ENCODE measurements around the gene ADAM23. TPM values are rescaled to one million over a fixed set of nuclear protein-coding genes. Genes with fewer than 3 reads are reported as not detected.

ADAM23 gene
- total RNA-seq, 1 donor from 2014 or later, result 3.7 TPM

DNA sequence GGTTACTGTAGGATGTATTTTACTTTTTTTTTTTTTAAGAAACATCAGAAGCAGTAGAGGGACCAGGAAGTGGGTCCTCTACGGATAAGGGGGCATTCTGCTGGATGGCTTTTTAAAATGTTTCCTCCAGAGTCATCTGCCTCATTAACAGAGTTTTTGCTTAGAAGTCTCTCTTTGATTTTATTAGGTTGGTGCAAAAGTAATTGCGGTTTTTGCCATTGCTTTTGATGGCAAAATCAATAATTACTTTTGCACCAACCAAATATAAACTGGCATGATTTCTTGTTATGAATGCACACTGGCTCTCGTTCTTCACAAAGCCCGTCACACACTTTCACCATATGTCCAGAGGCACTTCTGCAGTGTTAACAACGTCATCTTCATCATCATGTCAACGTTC, 130.5 kb downstream of the ADAM23 start:
- no peaks in the 10 kb centered on the region for H3K27me3 ChIP-seq (ENCODE audit: control insufficient read depth in 3 of 3, insufficient read depth in 3 of 3, low read length in 3 of 3)

DNA sequence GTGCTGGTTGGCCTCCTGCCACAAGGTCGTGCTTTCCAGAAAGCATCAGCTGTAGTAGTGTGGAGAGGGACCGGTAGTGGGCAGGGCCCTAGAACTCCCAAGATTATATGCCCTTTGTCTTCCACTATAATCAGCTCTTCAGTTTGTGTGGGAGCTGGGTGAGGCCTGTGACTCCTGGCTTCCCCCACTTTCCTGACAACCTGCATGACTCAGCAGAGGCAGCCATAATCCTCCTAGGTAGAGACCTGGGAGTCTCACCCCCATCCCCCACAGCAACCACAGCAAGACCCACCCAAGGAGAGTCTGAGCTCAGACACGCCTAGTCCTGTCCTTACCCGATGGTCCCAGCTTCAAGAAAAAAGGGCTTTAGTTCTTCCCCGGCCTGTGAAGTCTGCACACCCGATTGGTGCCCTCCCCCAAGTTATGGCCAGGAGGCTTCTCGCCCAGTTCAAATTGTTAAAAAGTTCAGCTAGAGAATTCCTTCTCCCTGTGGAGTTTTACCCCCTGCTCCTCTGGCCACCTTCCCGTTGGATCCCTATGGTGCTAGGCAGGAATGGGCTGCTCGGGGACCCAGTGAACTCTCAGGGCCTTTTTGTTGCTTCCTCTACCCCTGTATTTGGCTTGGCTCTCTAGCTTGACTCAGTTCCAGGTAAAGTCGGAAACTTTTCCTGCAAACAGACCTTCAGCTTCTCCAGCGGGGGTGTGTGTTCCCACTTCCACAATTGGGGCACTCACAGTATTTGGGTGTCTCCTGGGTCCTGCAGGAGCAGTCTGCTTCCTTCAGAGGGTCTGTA, 141.2 kb downstream of the ADAM23 start:
- H3K36me3 ChIP-seq (ENCODE audit: control insufficient read depth in 3 of 3, insufficient read depth in 3 of 3, low read length in 3 of 3), result peaks cover 0 to under 1% (median 0%) of the 10 kb centered on the region in 3 donors
- H3K27me3 ChIP-seq (ENCODE audit: control insufficient read depth in 3 of 3, insufficient read depth in 3 of 3, low read length in 3 of 3), result no peaks in the 10 kb centered on the region
- no peak overlapping the region for H3K9ac ChIP-seq (ENCODE audit: low read depth in 1 of 3, low read length in 3 of 3)
- no peaks in the 10 kb centered on the region for H3K4me1 ChIP-seq (ENCODE audit: control insufficient read depth in 3 of 3, insufficient read depth in 3 of 3, low read length in 3 of 3)
- no peaks in the 10 kb centered on the region for H3K9me3 ChIP-seq (ENCODE audit: control insufficient read depth in 3 of 3, low read length in 3 of 3)
- no peak overlapping the region for H3K27ac ChIP-seq (ENCODE audit: low read depth, low read length)
- H3K4me3 ChIP-seq (ENCODE audit: low read length in 3 of 3), result no peak overlapping the region

More for the DNA sequence above, 130.5 kb downstream of the ADAM23 start:
- Histone ChIP-seq H3K9me3 (ENCODE audit: control insufficient read depth in 3 of 3, low read length in 3 of 3) (no peaks in the 10 kb centered on the region), H3K4me1 (ENCODE audit: control insufficient read depth in 3 of 3, insufficient read depth in 3 of 3, low read length in 3 of 3) (no peaks in the 10 kb centered on the region), H3K27ac (ENCODE audit: low read depth, low read length) (no peak overlapping the region), H3K36me3 (ENCODE audit: control insufficient read depth in 3 of 3, insufficient read depth in 3 of 3, low read length in 3 of 3) (peaks cover 0 to 3% (median 0%) of the 10 kb centered on the region in 3 donors), H3K4me3 (ENCODE audit: low read length in 3 of 3) (no peak overlapping the region), H3K9ac (ENCODE audit: low read depth in 1 of 3, low read length in 3 of 3) (no peak overlapping the region)

DNA sequence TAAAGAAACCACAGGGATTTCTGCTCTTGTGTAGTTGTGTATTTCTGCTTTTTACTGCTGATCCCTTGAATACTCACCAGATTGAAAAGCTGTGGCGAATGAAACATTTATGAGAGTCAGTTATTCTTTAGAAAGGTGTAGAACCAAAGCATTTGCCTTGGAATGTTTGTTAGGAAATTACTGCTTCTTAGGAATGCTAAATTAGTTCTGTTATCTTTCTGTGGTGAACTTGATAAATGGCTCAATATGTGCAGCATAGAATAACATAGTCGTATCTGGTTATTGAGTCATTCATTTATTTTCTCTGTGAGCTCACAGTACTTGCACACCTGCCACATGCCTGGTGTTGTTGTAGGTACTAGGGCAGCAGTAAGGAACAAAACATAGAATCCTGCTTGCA, 142.0 kb downstream of the ADAM23 start:
- no peak overlapping the region for H3K9ac ChIP-seq (ENCODE audit: low read depth in 1 of 3, low read length in 3 of 3)
- H3K36me3 ChIP-seq (ENCODE audit: control insufficient read depth in 3 of 3, insufficient read depth in 3 of 3, low read length in 3 of 3), result peaks cover 0 to 1% (median 0%) of the 10 kb centered on the region in 3 donors
- H3K4me3 ChIP-seq (ENCODE audit: low read length in 3 of 3), result no peak overlapping the region
- H3K27ac ChIP-seq (ENCODE audit: low read depth, low read length), result no peak overlapping the region
- H3K27me3 ChIP-seq (ENCODE audit: control insufficient read depth in 3 of 3, insufficient read depth in 3 of 3, low read length in 3 of 3), result no peaks in the 10 kb centered on the region
- H3K4me1 ChIP-seq (ENCODE audit: control insufficient read depth in 3 of 3, insufficient read depth in 3 of 3, low read length in 3 of 3), result no peaks in the 10 kb centered on the region
- H3K9me3 ChIP-seq (ENCODE audit: control insufficient read depth in 3 of 3, low read length in 3 of 3), result no peaks in the 10 kb centered on the region

DNA sequence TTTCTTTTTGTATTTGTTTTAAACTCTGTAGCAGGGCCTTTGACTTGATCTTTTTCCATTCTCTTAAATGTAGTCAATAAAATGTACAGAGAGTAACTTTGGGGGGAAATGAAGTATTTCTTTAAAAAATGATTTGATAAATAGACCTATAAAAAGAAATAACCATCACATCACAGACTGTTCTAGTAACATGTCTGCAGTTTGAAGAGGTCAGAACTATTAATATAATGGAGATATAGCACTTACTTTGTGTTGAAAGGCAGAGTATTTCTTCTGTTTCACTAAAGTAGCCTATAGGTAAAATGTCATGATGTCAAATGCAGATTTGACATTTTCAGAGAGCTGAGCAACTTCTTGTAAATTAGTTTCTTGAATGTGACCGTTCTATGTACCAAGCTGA, 143.3 kb downstream of the ADAM23 start:
- H3K4me1 ChIP-seq (ENCODE audit: control insufficient read depth in 3 of 3, insufficient read depth in 3 of 3, low read length in 3 of 3), result no peaks in the 10 kb centered on the region
- H3K27me3 ChIP-seq (ENCODE audit: control insufficient read depth in 3 of 3, insufficient read depth in 3 of 3, low read length in 3 of 3), result no peaks in the 10 kb centered on the region
- no peaks in the 10 kb centered on the region for H3K9me3 ChIP-seq (ENCODE audit: control insufficient read depth in 3 of 3, low read length in 3 of 3)
- H3K36me3 ChIP-seq (ENCODE audit: control insufficient read depth in 3 of 3, insufficient read depth in 3 of 3, low read length in 3 of 3), result peaks cover 0 to 1% (median 0%) of the 10 kb centered on the region in 3 donors
- no peak overlapping the region for H3K9ac ChIP-seq (ENCODE audit: low read depth in 1 of 3, low read length in 3 of 3)
- no peak overlapping the region for H3K4me3 ChIP-seq (ENCODE audit: low read length in 3 of 3)
- H3K27ac ChIP-seq (ENCODE audit: low read depth, low read length), result no peak overlapping the region

DNA sequence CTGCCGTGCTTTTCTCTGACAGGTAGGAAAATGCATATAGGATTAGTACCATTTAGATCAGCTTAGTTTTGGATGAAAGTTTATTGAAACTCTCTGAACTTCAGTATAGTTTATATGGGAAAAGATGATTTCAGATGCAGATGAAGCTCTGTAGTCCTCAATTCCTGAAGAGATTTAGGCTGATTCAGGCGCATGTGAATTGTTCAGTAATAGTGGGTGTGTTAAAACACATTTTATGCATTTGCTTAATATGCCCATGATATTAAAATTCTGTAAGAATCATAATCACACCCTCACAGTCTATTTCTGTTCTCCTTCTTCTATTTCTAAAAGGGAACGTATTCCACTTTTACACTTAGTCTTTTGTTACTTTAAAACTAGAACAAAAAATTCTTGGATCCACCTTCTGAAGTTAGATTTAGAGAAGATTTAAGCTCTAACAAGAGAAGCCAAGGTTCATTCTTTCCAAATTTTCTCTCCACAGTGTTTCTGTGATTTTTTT, 154.4 kb downstream of the ADAM23 start:
- H3K9me3 ChIP-seq (ENCODE audit: control insufficient read depth in 3 of 3, low read length in 3 of 3), result no peaks in the 10 kb centered on the region
- H3K27me3 ChIP-seq (ENCODE audit: control insufficient read depth in 3 of 3, insufficient read depth in 3 of 3, low read length in 3 of 3), result no peaks in the 10 kb centered on the region
- no peak overlapping the region for H3K4me3 ChIP-seq (ENCODE audit: low read length in 3 of 3)
- no peaks in the 10 kb centered on the region for H3K4me1 ChIP-seq (ENCODE audit: control insufficient read depth in 3 of 3, insufficient read depth in 3 of 3, low read length in 3 of 3)
- peaks cover 0 to 6% (median 2%) of the 10 kb centered on the region in 3 donors for H3K36me3 ChIP-seq (ENCODE audit: control insufficient read depth in 3 of 3, insufficient read depth in 3 of 3, low read length in 3 of 3)
- no peak overlapping the region for H3K27ac ChIP-seq (ENCODE audit: low read depth, low read length)
- no peak overlapping the region for H3K9ac ChIP-seq (ENCODE audit: low read depth in 1 of 3, low read length in 3 of 3)

DNA sequence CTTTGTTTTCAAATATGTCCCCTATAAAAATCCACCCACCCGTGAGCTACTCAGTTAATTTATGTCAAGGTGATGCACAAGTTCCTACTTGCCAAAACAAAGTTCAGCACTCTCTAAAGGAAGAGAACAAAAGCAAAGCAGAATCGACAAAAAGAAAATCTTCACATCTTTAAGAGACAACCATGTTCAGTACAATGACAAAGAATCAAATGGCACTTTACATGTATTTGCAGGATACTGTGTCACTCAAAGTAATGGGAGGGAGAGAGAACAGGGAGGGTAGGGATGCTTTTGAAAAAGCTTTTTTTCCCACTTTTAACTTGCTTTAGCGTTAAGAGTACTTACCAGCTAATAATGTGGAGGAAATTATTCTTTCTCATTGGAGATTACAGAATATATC, 159.9 kb downstream of the ADAM23 start:
- no peak overlapping the region for H3K9ac ChIP-seq (ENCODE audit: low read depth in 1 of 3, low read length in 3 of 3)

DNA sequence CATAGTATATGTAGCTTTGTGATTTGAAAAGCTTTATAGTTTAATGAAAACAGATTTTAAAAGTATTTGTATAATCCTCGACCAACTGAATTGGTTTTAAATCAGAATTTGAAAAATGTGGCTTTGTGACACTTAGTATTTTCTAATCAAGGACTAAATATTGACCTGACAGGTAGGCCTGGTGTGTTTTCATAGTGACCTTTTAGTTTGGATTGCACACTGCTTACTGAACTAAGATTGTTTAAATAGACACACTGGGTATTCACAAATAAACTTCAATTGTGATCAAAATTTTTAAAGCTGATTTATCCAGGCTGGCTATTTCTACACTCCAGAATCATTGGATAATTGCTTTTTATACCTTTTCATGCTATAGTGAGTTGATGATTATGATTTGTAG, 167.1 kb downstream of the ADAM23 start:
- Histone ChIP-seq H3K4me3 (ENCODE audit: low read length in 3 of 3) (no peak overlapping the region), H3K27ac (ENCODE audit: low read depth, low read length) (no peak overlapping the region), H3K9ac (ENCODE audit: low read depth in 1 of 3, low read length in 3 of 3) (no peak overlapping the region), H3K27me3 (ENCODE audit: control insufficient read depth in 3 of 3, insufficient read depth in 3 of 3, low read length in 3 of 3) (no peaks in the 10 kb centered on the region), H3K9me3 (ENCODE audit: control insufficient read depth in 3 of 3, low read length in 3 of 3) (no peaks in the 10 kb centered on the region), H3K4me1 (ENCODE audit: control insufficient read depth in 3 of 3, insufficient read depth in 3 of 3, low read length in 3 of 3) (no peaks in the 10 kb centered on the region), H3K36me3 (ENCODE audit: control insufficient read depth in 3 of 3, insufficient read depth in 3 of 3, low read length in 3 of 3) (no peaks in the 10 kb centered on the region)

More for the DNA sequence above, 159.9 kb downstream of the ADAM23 start:
- Histone ChIP-seq H3K9me3 (ENCODE audit: control insufficient read depth in 3 of 3, low read length in 3 of 3) (no peaks in the 10 kb centered on the region), H3K4me3 (ENCODE audit: low read length in 3 of 3) (no peak overlapping the region), H3K4me1 (ENCODE audit: control insufficient read depth in 3 of 3, insufficient read depth in 3 of 3, low read length in 3 of 3) (no peaks in the 10 kb centered on the region), H3K36me3 (ENCODE audit: control insufficient read depth in 3 of 3, insufficient read depth in 3 of 3, low read length in 3 of 3) (no peaks in the 10 kb centered on the region), H3K27me3 (ENCODE audit: control insufficient read depth in 3 of 3, insufficient read depth in 3 of 3, low read length in 3 of 3) (no peaks in the 10 kb centered on the region), H3K27ac (ENCODE audit: low read depth, low read length) (no peak overlapping the region)

DNA sequence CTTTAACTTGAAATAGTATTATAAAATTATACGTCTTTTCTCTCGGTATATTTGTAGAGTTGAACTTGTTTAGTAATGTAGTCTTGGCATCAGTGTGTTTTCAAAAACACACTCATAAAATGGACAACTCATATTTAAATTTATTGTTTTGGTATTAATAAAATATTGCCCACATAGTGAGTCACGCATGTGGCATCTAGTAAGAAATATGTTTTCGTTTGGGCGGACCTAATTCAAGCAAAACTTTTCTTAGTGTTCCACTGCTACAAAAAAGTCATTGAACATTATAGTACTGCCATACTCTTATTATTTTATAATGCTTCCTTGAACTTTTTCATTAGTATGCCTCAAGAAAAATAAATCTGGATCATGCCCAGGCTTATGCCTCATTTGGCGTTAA, 167.9 kb downstream of the ADAM23 start:
- Histone ChIP-seq H3K27me3 (ENCODE audit: control insufficient read depth in 3 of 3, insufficient read depth in 3 of 3, low read length in 3 of 3) (no peaks in the 10 kb centered on the region), H3K9ac (ENCODE audit: low read depth in 1 of 3, low read length in 3 of 3) (no peak overlapping the region), H3K9me3 (ENCODE audit: control insufficient read depth in 3 of 3, low read length in 3 of 3) (no peaks in the 10 kb centered on the region), H3K4me1 (ENCODE audit: control insufficient read depth in 3 of 3, insufficient read depth in 3 of 3, low read length in 3 of 3) (no peaks in the 10 kb centered on the region), H3K36me3 (ENCODE audit: control insufficient read depth in 3 of 3, insufficient read depth in 3 of 3, low read length in 3 of 3) (no peaks in the 10 kb centered on the region), H3K4me3 (ENCODE audit: low read length in 3 of 3) (no peak overlapping the region), H3K27ac (ENCODE audit: low read depth, low read length) (no peak overlapping the region)

DNA sequence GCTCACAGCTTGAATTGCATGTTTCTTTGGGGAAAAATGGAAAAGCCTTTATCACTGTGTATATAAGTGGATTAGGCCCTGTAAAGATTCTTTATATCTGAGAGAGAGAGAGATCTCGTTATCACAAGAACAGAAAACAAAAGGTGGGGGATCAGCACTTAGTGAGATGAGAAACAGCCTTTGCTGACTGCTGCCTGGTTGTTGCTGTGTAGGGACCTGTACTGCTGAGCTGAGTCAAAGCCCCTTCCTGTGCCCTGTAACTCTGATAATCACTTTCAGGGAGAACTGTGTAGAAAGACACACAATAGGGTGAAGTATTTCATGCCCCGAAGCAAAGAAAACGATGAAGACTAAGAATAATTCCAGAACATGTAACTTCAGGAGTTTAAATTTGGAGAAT, 168.4 kb downstream of the ADAM23 start:
- Histone ChIP-seq H3K36me3 (ENCODE audit: control insufficient read depth in 3 of 3, insufficient read depth in 3 of 3, low read length in 3 of 3) (no peaks in the 10 kb centered on the region), H3K9ac (ENCODE audit: low read depth in 1 of 3, low read length in 3 of 3) (no peak overlapping the region), H3K4me1 (ENCODE audit: control insufficient read depth in 3 of 3, insufficient read depth in 3 of 3, low read length in 3 of 3) (no peaks in the 10 kb centered on the region), H3K9me3 (ENCODE audit: control insufficient read depth in 3 of 3, low read length in 3 of 3) (no peaks in the 10 kb centered on the region), H3K4me3 (ENCODE audit: low read length in 3 of 3) (no peak overlapping the region), H3K27ac (ENCODE audit: low read depth, low read length) (no peak overlapping the region), H3K27me3 (ENCODE audit: control insufficient read depth in 3 of 3, insufficient read depth in 3 of 3, low read length in 3 of 3) (no peaks in the 10 kb centered on the region)

DNA sequence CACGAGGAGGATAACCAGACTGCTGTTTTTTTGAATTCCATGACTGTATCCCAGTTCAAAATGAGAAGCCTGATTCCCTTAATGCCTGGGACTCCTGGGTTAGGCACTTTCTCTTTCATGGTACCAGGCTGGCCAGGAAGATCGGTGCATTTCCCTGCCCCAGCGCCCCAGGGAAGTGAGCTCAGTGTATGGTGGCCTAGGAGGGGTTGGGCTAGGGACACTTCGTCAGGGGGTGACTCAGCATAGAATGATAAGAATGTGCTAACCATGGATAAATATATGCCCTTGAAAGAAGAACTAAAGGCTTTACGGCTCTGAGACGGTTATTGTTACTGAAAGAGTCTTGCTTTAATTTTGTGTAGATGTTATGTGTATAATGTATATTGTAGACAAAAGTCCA, 171.5 kb downstream of the ADAM23 start:
- no peaks in the 10 kb centered on the region for H3K4me1 ChIP-seq (ENCODE audit: control insufficient read depth in 3 of 3, insufficient read depth in 3 of 3, low read length in 3 of 3)
- no peak overlapping the region for H3K4me3 ChIP-seq (ENCODE audit: low read length in 3 of 3)
- H3K9me3 ChIP-seq (ENCODE audit: control insufficient read depth in 3 of 3, low read length in 3 of 3), result no peaks in the 10 kb centered on the region
- H3K27ac ChIP-seq (ENCODE audit: low read depth, low read length), result no peak overlapping the region
- no peaks in the 10 kb centered on the region for H3K27me3 ChIP-seq (ENCODE audit: control insufficient read depth in 3 of 3, insufficient read depth in 3 of 3, low read length in 3 of 3)
- no peaks in the 10 kb centered on the region for H3K36me3 ChIP-seq (ENCODE audit: control insufficient read depth in 3 of 3, insufficient read depth in 3 of 3, low read length in 3 of 3)
- no peak overlapping the region for H3K9ac ChIP-seq (ENCODE audit: low read depth in 1 of 3, low read length in 3 of 3)

All from skeletal muscle tissue (tissue), 4 donors.